HFFc6 (cell line): ENCODE measurements around the gene PRKAG2. TPM values are rescaled to one million over a fixed set of nuclear protein-coding genes. Genes with fewer than 3 reads are reported as not detected.

Experiments used
- DNase-seq: peaks from one replicate; pipeline ENCODE4 v3.0.0-alpha.2; 2018
- H3K27ac Mint-ChIP-seq: 2 replicates; pipeline ENCODE4 v1.8.0; 2020; ENCODE audit warnings: mild to moderate bottlenecking, mixed read lengths
- H3K27me3 Mint-ChIP-seq: 2 replicates; pipeline ENCODE4 v1.8.0; 2021; ENCODE audit warnings: mild to moderate bottlenecking, moderate library complexity, mixed read lengths; ENCODE audit not compliant: insufficient read depth
- H3K36me3 Mint-ChIP-seq: 2 replicates; pipeline ENCODE4 v1.8.0; 2021; ENCODE audit warnings: low read depth, mixed read lengths
- H3K4me1 Mint-ChIP-seq: 2 replicates; pipeline ENCODE4 v1.8.0; 2020; ENCODE audit warnings: low read depth, mixed read lengths
- H3K4me3 Mint-ChIP-seq: 2 replicates; pipeline ENCODE4 v1.8.0; 2020; ENCODE audit warnings: mild to moderate bottlenecking, moderate library complexity, mixed read lengths
- H3K9me3 Mint-ChIP-seq: 2 replicates; pipeline ENCODE4 v1.8.0; 2020; ENCODE audit warnings: mild to moderate bottlenecking, mixed read lengths
- CTCF ChIP-seq: fragments of 200-600 bp; sonication (generic); IDR thresholded peaks from 2 replicates; pipeline ENCODE4 v1.5.0; 2021; ENCODE audit warnings: antibody characterized with exemption, mild to moderate bottlenecking
- total RNA-seq, 6 experiments: library from RNA; stranded (reverse); fragmentation: NEBNext Ultra II Directional; extraction: Animal tissue kit (Norgen Biotek cat#: 25700); gene quantifications; 2 replicates in 1 of 6; 3 replicates in 5 of 6; pipeline ENCODE4 v1.2.3, GENCODE V29; 2021

The PRKAG2 gene
- total RNA-seq, 6 experiments from 2014 or later: 15.1 to 19.2 (median 18.4) TPM

GRCh38 chr7:151796871-151797537, 79.9 kb downstream of the PRKAG2 start:
- no peak overlapping the region for H3K4me3 Mint-ChIP-seq
- peaks cover 12% of the 10 kb centered on the region for H3K4me1 Mint-ChIP-seq
- no peak for TF ChIP-seq CTCF
- peaks cover 31% of the 10 kb centered on the region for H3K27me3 Mint-ChIP-seq
- H3K9me3 Mint-ChIP-seq: no peaks in the 10 kb centered on the region
- no peak overlapping the region for H3K27ac Mint-ChIP-seq
- H3K36me3 Mint-ChIP-seq: no peaks in the 10 kb centered on the region
- no peak for DNase-seq

GRCh38 chr7:151796091-151796870, 80.6 kb downstream of the PRKAG2 start:
- Mint-ChIP-seq H3K4me1 (peaks cover 12% of the 10 kb centered on the region), H3K4me3 (no peak overlapping the region), H3K36me3 (no peaks in the 10 kb centered on the region), H3K27ac (no peak overlapping the region), H3K9me3 (no peaks in the 10 kb centered on the region), H3K27me3 (peaks cover 33% of the 10 kb centered on the region)
- no peak for DNase-seq
- TF ChIP-seq CTCF: no peak

GRCh38 chr7:151795168-151795811, 81.6 kb downstream of the PRKAG2 start:
- H3K9me3 Mint-ChIP-seq: no peaks in the 10 kb centered on the region
- DNase-seq: no peak
- H3K36me3 Mint-ChIP-seq: no peaks in the 10 kb centered on the region
- H3K4me3 Mint-ChIP-seq: no peak overlapping the region
- peaks cover 12% of the 10 kb centered on the region for H3K4me1 Mint-ChIP-seq
- no peak for TF ChIP-seq CTCF
- no peak overlapping the region for H3K27ac Mint-ChIP-seq
- H3K27me3 Mint-ChIP-seq: peaks cover 30% of the 10 kb centered on the region

GRCh38 chr7:151794508-151795167, 82.3 kb downstream of the PRKAG2 start:
- no peaks in the 10 kb centered on the region for H3K36me3 Mint-ChIP-seq
- H3K4me3 Mint-ChIP-seq: no peak overlapping the region
- TF ChIP-seq CTCF: no peak
- H3K9me3 Mint-ChIP-seq: no peaks in the 10 kb centered on the region
- H3K27me3 Mint-ChIP-seq: peaks cover 36% of the 10 kb centered on the region
- no peak overlapping the region for H3K27ac Mint-ChIP-seq
- H3K4me1 Mint-ChIP-seq: peaks cover 12% of the 10 kb centered on the region
- DNase-seq: no peak

GRCh38 chr7:151793991-151794507, 82.9 kb downstream of the PRKAG2 start:
- Mint-ChIP-seq H3K9me3 (no peaks in the 10 kb centered on the region), H3K27ac (no peak overlapping the region), H3K27me3 (peaks cover 33% of the 10 kb centered on the region)

More at GRCh38 chr7:151793991-151794507, 82.9 kb downstream of the PRKAG2 start:
- DNase-seq: no peak
- Mint-ChIP-seq H3K4me3 (no peak overlapping the region), H3K4me1 (peaks cover 12% of the 10 kb centered on the region), H3K36me3 (no peaks in the 10 kb centered on the region)
- TF ChIP-seq CTCF: no peak
